IMR-90 (cell line): ENCODE measurements around the gene CCND1.

Experiments used
- CEBPB ChIP-seq: IDR thresholded peaks from 2 replicates; pipeline ENCODE4 v1.6.1; 2012; ENCODE audit warnings: low read depth, low read length, improper control_type of control experiment
- RFX5 ChIP-seq: IDR thresholded peaks from 2 replicates; pipeline ENCODE4 v1.8.0; 2012; ENCODE audit warnings: low read depth, mild to moderate bottlenecking, low read length, moderate library complexity
- TF ChIP-seq, protein P1 (sequence below): conservative IDR thresholded peaks from 2 replicates; pipeline ENCODE4 v1.5.1; 2012; ENCODE audit warnings: mild to moderate bottlenecking, low read depth, low read length, improper control_type of control experiment

DNA sequence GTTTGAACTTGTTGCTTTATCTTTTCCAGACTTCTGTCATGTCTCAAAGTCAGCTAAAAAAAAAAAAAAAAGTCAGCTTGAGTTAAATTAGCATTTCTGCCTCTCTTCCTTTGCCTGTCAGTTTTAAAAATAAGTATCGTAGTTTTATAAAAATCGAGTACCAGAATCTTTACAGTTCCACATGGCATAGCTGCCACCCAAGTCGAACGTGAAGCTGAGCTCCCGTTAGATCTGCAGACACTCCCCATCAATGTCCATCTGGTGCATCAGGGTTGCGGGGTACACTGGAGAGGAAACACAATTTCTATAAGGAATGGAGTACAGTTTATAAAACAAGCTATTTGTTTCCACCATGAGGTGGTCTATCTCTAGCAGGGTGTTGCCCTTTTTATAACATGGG, 41.0 kb upstream of the CCND1 start:
- TF ChIP-seq RFX5 (no peak), CEBPB (no peak)
- TF ChIP-seq, protein P1, sequence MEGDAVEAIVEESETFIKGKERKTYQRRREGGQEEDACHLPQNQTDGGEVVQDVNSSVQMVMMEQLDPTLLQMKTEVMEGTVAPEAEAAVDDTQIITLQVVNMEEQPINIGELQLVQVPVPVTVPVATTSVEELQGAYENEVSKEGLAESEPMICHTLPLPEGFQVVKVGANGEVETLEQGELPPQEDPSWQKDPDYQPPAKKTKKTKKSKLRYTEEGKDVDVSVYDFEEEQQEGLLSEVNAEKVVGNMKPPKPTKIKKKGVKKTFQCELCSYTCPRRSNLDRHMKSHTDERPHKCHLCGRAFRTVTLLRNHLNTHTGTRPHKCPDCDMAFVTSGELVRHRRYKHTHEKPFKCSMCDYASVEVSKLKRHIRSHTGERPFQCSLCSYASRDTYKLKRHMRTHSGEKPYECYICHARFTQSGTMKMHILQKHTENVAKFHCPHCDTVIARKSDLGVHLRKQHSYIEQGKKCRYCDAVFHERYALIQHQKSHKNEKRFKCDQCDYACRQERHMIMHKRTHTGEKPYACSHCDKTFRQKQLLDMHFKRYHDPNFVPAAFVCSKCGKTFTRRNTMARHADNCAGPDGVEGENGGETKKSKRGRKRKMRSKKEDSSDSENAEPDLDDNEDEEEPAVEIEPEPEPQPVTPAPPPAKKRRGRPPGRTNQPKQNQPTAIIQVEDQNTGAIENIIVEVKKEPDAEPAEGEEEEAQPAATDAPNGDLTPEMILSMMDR = no peak
